AG04449 (cell line): ENCODE measurements around the gene MTHFD1L.

Source experiments
- CTCF ChIA-PET: fragments of 350-600 bp; formaldehyde crosslinking; extraction: SDS; loops from one replicate; lab custom pipeline; 2021; ENCODE audit warnings: antibody characterized with exemption; lab: Yijun Ruan, JAX
- POLR2A ChIA-PET: fragments of 400-600, 350-600 bp; formaldehyde crosslinking; extraction: SDS; loops from one replicate; lab custom pipeline; 2020; ENCODE audit warnings: antibody characterized with exemption, inconsistent platforms; lab: Yijun Ruan, JAX
- DNase-seq: peaks from one replicate; pipeline ENCODE4 v3.0.0-alpha.2; 2010; ENCODE audit warnings: low read depth, low spot score
- H3K4me3 ChIP-seq: 2 replicates; pipeline ENCODE4 v1.5.1; 2011; ENCODE audit warnings: low read depth, mild to moderate bottlenecking, control low read depth, low read length
- TF ChIP-seq, protein P1 (sequence below): IDR thresholded peaks from one replicate; pipeline ENCODE4 v1.5.1; 2011; ENCODE audit warnings: mild to moderate bottlenecking, moderate library complexity, low read length, control low read depth, inconsistent platforms; ENCODE audit not compliant: insufficient read depth; ENCODE audit errors: missing control alignments

MTHFD1L gene

DNA sequence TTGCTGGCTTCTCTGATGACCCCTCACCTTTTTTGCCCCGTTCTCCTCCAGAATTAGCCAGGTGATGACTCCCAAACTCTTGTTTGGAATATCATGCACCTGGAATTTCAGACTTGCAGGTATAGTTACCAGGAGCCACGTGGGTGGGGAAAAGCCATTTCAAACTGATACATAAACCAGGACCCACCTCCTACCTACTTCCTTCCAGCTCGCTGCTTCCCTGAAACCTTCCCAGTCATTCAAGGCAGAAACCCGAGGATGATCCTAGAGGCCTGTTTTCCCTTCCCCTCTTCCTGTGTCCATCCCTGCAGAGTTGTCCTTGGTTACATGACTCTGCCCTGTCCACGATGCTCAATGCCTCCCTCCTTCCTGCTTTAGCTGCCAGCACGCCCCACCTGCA is 101.9 kb downstream of the MTHFD1L start:
- POLR2A ChIA-PET: no interaction called here
- CTCF ChIA-PET: interaction anchor here (1.0 kb wide), 1 partner anchor 9 kb away, joined by 3 read pairs; no protein-coding TSS in a partner anchor
- no peak for DNase-seq
- TF ChIP-seq, protein P1, sequence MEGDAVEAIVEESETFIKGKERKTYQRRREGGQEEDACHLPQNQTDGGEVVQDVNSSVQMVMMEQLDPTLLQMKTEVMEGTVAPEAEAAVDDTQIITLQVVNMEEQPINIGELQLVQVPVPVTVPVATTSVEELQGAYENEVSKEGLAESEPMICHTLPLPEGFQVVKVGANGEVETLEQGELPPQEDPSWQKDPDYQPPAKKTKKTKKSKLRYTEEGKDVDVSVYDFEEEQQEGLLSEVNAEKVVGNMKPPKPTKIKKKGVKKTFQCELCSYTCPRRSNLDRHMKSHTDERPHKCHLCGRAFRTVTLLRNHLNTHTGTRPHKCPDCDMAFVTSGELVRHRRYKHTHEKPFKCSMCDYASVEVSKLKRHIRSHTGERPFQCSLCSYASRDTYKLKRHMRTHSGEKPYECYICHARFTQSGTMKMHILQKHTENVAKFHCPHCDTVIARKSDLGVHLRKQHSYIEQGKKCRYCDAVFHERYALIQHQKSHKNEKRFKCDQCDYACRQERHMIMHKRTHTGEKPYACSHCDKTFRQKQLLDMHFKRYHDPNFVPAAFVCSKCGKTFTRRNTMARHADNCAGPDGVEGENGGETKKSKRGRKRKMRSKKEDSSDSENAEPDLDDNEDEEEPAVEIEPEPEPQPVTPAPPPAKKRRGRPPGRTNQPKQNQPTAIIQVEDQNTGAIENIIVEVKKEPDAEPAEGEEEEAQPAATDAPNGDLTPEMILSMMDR: no peak
- no peak overlapping the region for H3K4me3 ChIP-seq

DNA sequence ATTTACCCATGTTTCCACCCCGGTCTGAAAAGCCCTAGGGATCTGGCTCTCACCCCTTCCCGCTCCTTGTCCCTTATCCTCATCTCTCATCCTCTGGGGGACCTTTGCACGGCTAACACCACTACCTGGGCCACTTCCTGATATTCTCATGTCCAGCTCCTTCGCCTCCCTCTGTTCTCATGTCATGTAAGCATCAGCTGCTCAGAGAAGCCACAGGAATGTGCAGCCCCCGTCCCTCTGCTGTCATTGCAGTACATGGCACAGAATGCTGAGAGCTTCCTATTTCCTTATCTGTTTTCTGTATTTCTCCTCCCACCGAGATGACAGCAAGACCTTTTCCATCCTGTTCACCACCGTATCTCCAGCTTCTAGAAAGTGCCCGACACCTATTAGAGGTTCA is 102.4 kb downstream of the MTHFD1L start:
- TF ChIP-seq, protein P1: no peak
- DNase-seq: no peak
- CTCF ChIA-PET: interaction anchor here (0.7 to 1.0 kb wide), 2 partner anchors 8 to 76 kb away, joined by 3 read pairs; no protein-coding TSS in a partner anchor
- POLR2A ChIA-PET: interaction anchor here (0.6 kb wide), 1 partner anchor 143 kb away, joined by 3 read pairs; no protein-coding TSS in a partner anchor
- no peak overlapping the region for H3K4me3 ChIP-seq

DNA sequence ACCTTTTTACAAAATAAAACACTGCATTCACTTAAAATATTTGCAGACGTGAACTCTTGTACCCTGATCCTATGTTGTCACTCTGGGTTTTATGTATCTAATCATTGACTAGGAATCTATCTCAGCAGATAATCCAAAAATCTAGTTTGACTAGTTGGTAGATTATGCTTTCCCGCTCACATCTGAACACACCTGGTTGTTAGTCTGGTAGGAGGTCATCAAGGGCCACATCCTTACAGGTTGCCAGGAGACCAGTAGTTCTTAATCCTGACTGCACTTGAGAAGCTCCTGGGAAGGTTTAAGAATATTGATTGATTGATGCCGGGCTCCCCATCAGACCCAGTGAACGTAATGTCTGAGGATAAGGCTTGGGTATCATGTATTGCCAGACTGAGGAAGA is 104.4 kb downstream of the MTHFD1L start:
- POLR2A ChIA-PET: no interaction called here
- CTCF ChIA-PET: interaction anchor here (0.8 to 1.8 kb wide), 3 partner anchors 78 to 365 kb away, joined by 3 to 5 read pairs (median 5); no protein-coding TSS in a partner anchor
- TF ChIP-seq, protein P1: no peak
- DNase-seq: no peak
- no peak overlapping the region for H3K4me3 ChIP-seq

DNA sequence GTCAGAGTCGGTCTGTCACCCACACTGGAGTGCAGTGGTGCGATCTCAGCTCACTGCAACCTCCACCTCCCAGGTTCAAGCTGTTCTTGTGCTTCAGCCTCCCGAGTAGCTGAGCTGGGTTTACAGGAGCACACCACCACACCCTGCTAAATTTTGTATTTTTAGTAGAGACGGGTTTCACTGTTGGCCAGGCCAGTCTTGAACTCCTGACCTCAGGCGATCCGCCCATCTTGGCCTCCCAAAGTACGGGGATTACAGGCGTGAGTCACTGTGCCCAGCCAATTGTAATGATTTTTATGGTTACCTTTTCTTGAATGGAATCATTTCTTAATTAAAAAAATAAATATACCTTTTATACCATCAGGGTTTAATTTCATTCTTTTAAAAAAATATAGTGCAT is 105.7 kb downstream of the MTHFD1L start:
- DNase-seq: no peak
- POLR2A ChIA-PET: no interaction called here
- H3K4me3 ChIP-seq: no peak overlapping the region
- TF ChIP-seq, protein P1: no peak
- CTCF ChIA-PET: interaction anchor here (1.2 to 1.8 kb wide), 2 partner anchors 353 to 364 kb away, joined by 5 read pairs; no protein-coding TSS in a partner anchor

DNA sequence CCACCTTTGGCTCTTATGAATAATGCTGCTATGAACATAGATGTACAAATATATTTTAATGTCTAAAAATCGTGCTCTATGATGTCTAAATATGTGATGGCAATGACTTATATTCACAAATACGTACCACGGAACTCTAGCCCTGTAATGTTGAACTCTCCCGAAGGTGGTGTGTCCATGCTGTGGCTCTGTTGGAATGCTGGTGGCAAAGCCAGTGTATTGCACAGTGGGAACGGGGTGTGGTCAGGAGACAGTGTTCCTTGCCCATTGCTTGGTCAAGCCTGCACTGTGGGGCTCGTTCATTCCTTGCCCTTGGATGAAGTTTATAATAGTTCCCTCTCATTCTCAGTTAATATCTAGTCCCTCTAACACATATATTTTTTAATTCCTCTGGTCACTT is 109.6 kb downstream of the MTHFD1L start:
- TF ChIP-seq, protein P1: no peak
- no peak for DNase-seq
- POLR2A ChIA-PET: no interaction called here
- CTCF ChIA-PET: interaction anchor here (1.1 kb wide), 1 partner anchor 349 kb away, joined by 5 read pairs; no protein-coding TSS in a partner anchor
- H3K4me3 ChIP-seq: no peak overlapping the region

DNA sequence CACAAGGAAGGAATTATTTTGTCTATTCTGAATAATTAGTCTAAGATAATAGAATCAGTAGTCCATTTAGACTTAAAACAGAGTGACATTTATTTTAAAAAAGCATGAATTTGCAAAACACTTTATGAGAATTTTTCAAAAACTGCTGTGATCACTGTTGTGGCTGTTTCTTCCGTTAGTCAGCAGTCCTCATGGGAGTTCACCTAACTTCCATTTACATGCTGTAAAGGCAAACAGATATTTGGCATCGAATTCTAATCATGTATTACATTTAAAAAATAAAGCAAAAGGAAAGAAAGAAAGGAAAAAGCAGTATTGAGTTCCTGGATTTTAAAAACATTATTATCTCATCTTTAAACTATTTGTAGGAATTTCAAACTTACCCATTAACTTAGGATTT is 111.8 kb downstream of the MTHFD1L start:
- TF ChIP-seq, protein P1: no peak
- ChIA-PET CTCF (interaction anchor here (1.3 to 3.8 kb wide), 4 partner anchors 85 to 358 kb away, joined by 3 to 20 read pairs (median 4); no protein-coding TSS in a partner anchor), POLR2A (no interaction called here)
- DNase-seq: no peak
- H3K4me3 ChIP-seq: no peak overlapping the region
